Measurements from ENCODE around the gene TTLL7.

The TTLL7 gene

DNA sequence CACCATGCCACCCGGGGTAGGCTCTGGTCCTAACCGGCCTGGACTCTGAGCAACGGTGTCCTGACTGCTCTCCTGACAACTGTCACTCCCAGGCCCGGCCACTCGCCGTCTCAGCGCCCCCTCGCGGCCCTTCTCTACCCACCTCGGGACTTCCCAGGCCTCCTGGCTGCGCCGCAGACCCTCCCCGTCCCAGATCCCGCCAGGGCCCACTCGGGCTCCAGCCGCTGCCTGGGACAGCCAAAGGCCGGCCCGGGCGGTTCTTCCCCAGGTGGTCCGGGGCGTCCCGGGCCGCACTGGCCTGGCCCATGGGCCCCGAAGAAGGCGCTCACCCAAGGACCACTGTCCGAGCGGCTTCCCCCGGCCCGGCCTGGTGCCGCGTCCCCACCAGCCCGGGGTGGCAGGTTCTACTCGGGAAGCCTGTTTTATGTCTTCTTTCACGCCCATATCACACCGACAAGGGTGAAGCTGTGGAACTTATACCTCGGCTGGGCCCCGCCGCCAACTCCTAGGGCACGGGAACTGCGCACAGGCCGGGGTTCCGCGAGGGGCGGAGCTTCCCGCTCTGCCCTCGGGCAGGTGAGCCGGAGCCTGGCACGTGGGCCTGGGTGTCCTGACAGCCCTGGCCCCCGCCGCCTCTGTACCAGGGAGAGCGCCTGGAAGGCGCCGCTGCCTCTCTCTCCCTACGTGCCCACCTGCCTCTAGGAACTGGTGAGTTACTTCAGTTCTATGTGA, 138.3 kb downstream of the TTLL7 start:
- DNase-seq (ENCODE audit: low read depth), result no peak
- TF ChIP-seq, protein P1, sequence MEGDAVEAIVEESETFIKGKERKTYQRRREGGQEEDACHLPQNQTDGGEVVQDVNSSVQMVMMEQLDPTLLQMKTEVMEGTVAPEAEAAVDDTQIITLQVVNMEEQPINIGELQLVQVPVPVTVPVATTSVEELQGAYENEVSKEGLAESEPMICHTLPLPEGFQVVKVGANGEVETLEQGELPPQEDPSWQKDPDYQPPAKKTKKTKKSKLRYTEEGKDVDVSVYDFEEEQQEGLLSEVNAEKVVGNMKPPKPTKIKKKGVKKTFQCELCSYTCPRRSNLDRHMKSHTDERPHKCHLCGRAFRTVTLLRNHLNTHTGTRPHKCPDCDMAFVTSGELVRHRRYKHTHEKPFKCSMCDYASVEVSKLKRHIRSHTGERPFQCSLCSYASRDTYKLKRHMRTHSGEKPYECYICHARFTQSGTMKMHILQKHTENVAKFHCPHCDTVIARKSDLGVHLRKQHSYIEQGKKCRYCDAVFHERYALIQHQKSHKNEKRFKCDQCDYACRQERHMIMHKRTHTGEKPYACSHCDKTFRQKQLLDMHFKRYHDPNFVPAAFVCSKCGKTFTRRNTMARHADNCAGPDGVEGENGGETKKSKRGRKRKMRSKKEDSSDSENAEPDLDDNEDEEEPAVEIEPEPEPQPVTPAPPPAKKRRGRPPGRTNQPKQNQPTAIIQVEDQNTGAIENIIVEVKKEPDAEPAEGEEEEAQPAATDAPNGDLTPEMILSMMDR (IDR thresholded peaks at IDR 0.05; ENCODE audit: control insufficient read depth, extremely low read depth, insufficient read depth), result peak; percentile 33
- H3K4me3 ChIP-seq (ENCODE audit: low read depth, low read length), result no peak overlapping the region

DNA sequence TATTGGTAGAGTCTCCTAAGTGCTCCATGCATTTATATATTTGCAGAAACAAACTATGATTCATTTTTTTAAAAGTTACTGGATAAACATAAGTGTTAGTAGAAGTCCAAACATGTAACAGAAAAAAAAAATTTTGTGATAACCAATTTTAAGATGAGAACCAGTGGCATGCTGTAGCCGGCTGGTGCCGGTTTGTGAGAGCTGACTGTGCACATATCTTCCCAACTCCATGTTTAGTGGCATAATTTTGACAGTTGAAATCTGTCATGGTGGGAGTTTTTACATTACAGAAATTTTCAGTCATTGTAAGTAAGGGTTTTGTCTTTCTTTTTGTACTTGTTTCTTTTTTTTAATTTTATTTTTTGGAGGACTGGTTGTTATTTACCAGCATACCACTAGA, 141.2 kb downstream of the TTLL7 start:
- DNase-seq (ENCODE audit: low read depth), result no peak
- TF ChIP-seq, protein P1 (IDR thresholded peaks at IDR 0.05; ENCODE audit: control insufficient read depth, extremely low read depth, insufficient read depth), result no peak
- no peak overlapping the region for H3K4me3 ChIP-seq (ENCODE audit: low read depth, low read length)

DNA sequence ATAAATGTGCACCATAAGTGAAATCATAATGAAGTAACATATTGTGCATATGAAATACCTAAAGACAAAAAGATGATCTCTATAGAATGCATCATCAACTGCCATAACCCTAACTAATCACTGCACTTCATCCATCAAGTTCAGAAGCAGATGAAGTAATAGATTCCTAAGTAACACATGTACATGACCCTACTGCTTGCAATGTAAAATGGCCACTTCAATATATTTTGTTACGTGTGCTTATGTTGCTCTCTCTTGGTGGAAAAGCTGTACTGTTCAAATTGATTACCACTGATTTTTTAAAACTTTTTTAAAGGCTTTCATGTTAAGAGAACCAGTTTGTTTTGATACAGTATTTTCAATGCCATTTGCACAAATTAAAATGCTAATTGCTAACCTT, 141.8 kb downstream of the TTLL7 start:
- DNase-seq (ENCODE audit: low read depth), result peak; percentile 26
- no peak overlapping the region for H3K4me3 ChIP-seq (ENCODE audit: low read depth, low read length)
- TF ChIP-seq, protein P1 (IDR thresholded peaks at IDR 0.05; ENCODE audit: control insufficient read depth, extremely low read depth, insufficient read depth), result peak; percentile 63

DNA sequence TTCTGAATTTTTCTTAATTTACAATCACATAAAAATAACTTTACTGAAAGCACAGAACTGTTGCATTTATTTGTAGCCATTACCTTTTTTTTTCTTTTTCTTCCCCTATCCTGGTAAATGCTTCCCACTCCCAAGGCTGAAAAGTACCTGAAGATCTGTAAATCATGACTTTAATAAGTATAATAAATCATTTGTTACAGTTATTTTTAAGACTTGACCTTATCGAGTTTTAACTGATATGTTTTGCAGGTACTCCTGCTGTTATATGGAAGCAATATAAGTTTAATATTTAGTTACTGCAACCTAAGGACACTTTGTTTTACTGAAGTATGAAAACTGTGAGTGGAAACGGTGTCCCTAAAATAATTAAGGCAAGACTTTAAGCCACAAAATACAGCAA, 142.6 kb downstream of the TTLL7 start:
- H3K4me3 ChIP-seq (ENCODE audit: low read depth, low read length), result no peak overlapping the region
- TF ChIP-seq, protein P1 (IDR thresholded peaks at IDR 0.05; ENCODE audit: control insufficient read depth, extremely low read depth, insufficient read depth), result no peak
- no peak for DNase-seq (ENCODE audit: low read depth)

DNA sequence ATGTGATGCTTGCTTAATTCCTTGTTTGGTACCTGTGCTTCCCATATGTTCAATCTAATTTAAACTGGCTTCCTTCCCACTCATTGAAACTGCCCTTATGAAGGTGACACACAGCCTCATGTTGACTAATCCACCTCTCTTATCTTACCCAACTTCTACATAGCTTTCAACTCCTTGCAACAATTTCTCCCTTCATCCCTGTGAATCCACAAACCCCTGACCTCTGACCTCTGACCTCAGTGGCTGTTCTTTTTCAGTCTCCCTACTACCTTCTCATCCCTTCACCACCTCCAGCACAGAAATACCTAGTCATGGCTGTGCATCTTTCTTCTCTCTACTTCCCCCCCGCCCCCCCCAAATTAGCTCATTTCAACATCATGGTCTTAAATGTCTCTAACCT, 144.5 kb downstream of the TTLL7 start:
- no peak overlapping the region for H3K4me3 ChIP-seq (ENCODE audit: low read depth, low read length)
- TF ChIP-seq, protein P1 (IDR thresholded peaks at IDR 0.05; ENCODE audit: control insufficient read depth, extremely low read depth, insufficient read depth), result no peak
- DNase-seq (ENCODE audit: low read depth), result no peak

DNA sequence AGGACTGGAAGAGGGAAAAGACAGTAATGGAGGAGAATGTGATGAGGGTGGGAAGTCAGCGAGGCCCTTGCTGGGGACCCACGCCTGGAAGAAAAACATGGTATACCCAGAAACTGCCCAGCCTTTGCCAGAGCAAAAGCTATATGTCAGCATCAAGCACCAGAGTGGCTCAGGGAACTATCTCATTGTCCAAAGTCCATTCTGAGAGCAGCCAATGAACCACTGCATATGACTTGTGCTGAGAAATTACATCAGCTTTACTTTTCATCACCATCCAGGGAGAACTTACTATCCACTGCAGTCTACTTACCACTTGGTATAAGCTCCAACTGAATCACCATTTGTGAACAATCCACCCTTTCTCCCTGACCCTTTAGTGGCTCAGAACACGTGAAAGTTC, 148.1 kb downstream of the TTLL7 start:
- TF ChIP-seq, protein P1 (IDR thresholded peaks at IDR 0.05; ENCODE audit: control insufficient read depth, extremely low read depth, insufficient read depth), result no peak
- H3K4me3 ChIP-seq (ENCODE audit: low read depth, low read length), result no peak overlapping the region
- DNase-seq (ENCODE audit: low read depth), result no peak
